Measurements from ENCODE around the gene FRMD1.

FRMD1 gene

DNA sequence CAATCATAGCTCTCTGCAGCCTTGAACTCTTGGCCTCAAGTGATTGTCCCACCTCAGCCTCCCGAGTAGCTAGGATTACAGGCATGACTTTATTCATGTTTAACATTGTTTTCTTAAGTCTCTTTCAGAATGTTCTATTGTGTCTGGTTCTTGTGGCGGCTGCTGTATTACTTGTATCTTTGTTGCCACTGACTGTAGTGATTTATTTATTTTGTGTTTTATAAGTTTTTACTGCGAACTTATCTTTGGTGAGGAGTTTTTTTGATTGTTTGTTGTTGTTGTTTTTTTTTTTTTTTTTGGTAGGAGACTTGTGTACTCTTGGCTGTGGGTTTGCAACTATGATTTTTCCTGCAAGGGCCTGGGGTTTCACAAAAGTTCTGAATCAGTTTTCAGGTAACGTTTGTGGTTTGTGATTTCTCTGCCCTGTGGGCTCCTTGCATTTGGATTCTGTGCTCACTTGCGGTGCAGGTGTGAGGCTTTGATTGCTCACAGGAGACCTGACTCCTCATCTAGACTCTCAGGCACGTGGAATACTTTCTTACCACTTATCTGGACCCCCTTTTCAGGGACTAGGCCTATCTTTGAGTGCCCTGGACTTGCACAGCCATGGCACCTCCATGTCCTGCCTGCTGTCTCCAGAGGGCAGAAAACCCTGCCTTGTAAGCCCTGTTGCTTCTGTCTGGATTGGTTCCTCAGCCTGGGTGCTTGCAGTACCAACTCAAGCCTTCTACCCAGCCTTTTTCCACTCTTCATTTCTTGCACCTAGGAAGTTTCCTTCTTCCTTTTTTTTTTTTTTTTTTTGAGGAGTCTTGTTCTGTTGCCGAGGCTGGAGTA lies 56.3 kb downstream of the FRMD1 start:
- no peak for DNase-seq

DNA sequence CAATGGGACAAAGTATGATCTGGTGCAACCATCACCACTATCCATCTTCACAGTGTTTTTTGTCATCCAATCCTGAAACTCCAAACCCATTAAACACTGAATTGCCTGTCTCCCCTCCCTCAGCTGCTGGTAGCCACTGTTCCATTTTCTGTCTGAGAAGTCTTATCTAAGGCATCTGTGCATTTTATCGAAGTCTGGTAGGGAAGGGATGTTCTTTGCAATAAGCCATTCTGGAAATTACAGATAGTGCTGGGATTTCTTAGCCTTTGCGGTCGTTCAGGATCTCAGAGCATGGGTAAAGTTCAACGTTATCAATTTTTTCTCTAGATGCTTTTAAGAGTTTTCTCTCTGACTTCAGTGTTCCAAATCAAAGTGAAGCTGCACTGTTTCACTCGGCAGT lies 57.4 kb downstream of the FRMD1 start:
- no peak for DNase-seq

GRCh38 chr6:168020242-168020641 lies 58.8 kb downstream of the FRMD1 start:
- no peak for DNase-seq

DNA sequence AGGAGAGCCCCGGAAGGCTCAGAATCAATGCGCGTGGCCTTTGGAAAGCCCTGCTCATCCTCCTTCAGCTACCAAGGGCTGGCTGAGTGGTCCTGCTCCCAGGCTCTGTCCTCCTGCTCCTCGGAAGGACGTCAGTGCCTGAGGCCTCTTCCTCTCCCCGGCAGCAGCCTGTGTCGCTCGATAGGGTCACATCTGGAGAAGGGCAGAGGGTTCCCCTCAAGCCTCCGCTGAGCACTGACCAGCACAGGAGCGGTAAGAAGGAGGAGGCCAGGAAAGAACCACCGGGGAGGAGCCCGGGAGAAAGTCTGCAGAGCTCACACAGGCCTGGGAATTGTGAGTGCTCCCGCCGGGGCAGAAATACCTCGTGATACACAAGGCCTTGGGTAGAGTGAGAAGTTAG lies 60.3 kb downstream of the FRMD1 start:
- no peak for DNase-seq

- no peak for DNase-seq
These were observed 61.4 kb downstream of the FRMD1 start for GRCh38 chr6:168017629-168018028.

DNA sequence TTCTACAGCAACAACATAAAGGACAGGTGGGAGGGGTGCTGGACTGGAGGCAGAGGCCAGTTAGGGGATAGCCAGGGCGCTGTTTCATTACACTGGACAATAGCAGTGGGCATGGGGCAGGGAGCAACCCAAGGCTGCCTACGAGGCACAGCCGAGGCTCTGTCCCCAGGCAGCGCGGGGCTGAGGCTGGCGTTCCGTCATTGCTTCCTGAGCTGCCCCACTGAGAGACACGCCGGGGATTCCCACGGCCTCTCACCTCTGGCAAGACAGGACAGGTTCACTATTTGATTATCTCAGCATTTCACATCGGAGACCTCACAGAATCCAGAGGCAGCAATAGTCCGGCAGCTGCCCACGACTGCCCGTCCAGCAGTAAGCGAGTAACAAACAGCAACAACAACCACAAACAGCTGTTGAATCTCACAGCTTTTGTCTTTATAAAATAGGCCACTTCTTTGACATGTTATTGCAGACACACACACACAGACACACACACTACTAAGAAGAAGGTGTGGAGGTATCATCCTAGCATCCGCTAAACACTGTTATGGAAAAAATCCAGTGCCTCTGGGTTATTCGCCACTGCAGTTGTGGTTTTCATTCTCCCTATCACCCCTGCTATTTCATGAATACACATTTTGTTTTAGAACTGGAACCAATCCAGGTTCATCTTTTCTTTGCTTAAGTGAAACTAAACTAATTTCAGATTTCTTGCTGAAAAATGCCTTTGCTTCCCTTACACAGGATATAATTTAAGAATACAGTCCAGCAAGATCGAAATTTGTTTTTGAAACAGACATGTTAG lies 62.1 kb downstream of the FRMD1 start:
- no peak for DNase-seq

- no peak for DNase-seq
These were observed 62.8 kb downstream of the FRMD1 start for GRCh38 chr6:168016176-168016620.

DNA sequence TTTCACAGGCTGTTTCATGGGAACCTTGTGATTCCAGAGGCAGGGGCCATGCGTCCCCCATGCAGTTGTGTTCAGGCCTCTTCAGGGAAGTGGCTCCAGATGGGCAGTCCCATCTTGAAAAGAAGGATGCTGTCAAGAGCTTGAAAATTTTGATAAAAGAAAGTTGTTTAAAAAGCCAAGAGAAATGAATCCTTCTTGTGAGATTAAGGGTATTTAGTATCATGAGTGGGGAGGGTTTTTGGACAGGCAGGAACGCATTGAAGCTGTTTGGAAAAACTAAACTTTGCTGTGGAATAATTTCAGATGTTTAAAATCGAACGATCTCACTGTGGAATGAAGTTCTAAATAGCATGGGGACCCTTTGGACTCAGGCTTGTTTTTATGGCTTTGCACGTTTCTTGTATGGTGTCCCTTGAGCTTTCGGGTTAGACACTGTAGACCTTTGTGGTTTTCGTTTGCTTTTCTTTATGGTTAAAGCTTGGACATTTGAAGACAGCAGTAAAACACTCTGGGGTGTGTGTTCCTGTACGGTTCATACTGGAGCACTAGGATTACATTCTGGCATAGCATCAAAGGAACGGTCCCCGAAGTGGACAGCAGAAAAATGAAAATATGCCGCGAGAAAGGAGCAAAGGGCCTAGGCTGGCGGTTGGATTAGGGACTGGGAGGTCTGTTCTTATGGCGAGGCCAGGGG lies 63.4 kb downstream of the FRMD1 start:
- no peak for DNase-seq

- no peak for DNase-seq
These were observed 64.0 kb downstream of the FRMD1 start for GRCh38 chr6:168015009-168015408.

GRCh38 chr6:168014428-168014827 lies 64.6 kb downstream of the FRMD1 start:
- no peak for DNase-seq

DNA sequence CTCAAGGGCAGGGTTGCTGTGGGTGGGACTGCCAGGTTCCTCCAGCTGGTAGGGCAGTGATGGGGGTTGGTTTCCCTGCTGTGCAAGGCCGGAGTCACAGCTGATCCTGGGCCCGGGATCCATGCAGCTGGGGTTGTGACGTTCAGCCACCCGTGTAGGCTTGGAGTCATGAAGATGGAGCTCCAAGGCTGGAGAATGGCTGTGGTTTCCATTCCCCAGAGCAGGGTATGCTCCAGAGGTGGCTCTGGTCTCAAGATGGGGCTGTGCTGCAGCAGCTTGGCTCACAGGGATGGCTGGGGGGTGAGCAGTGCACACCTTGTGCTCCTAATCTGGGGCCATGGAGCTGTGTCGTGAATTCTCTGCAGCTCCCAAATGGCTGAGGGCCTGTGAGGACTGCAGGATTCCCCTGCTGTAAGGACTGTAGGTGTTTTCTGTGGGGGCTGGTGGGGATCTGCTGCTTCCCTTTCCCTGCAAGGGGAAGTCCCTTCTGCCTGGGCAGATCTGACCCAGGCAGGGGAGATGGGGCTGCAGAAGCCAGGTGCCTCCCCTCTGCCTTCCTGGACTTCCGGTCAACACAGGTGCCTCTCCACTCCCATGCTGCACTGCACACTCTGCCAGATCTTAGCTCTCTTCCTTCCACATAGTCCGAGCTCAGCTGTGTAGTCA lies 65.6 kb downstream of the FRMD1 start:
- DNase-seq = no peak

- no peak for DNase-seq
These were observed 66.4 kb downstream of the FRMD1 start for GRCh38 chr6:168012431-168013249.

GRCh38 chr6:168011291-168011690 lies 67.7 kb downstream of the FRMD1 start:
- no peak for DNase-seq

- DNase-seq = no peak
These were observed 69.7 kb downstream of the FRMD1 start for GRCh38 chr6:168009331-168009730.

GRCh38 chr6:168007592-168008338 lies 71.2 kb downstream of the FRMD1 start:
- DNase-seq = peak; percentile 79 to 97

GRCh38 chr6:168005796-168006195 lies 73.2 kb downstream of the FRMD1 start:
- DNase-seq = no peak

DNA sequence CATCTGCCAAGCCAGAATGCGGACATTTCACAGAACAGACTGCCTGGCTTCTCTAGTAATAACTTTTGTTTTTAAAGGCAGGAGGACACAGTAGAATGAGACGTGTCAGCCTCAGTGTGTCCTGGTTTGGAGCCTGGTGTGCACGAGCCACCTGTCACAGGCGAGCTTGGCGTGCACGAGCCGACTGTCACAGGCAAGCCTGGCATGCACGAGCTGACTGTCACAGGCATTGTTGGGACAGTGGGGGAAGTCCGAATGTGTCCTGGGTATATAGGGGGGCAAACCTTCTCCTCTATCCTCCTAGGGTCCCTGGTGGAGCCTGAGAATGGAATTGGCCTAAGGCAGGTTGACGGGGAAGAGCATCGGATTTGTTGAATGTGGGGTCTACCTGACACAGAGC lies 74.1 kb downstream of the FRMD1 start:
- DNase-seq = no peak

- no peak for DNase-seq
These were observed 75.0 kb downstream of the FRMD1 start for GRCh38 chr6:168004023-168004422.

Data from SW 1271 (cell line).